Cerebellar cortex (tissue), 1 donor: Measurements from ENCODE around the gene DOP1B.

Source experiments
- DNase-seq: peaks from one replicate; pipeline ENCODE4 v3.0.0-alpha.2; 2015; ENCODE audit warnings: low spot score

DOP1B gene

GRCh38 chr21:36205962-36206361, 49.3 kb downstream of the DOP1B start:
- no peak for DNase-seq
